GM12878 (cell line): ENCODE measurements around the gene SMIM10. TPM values are rescaled to one million over a fixed set of nuclear protein-coding genes. Genes with fewer than 3 reads are reported as not detected.

ENCODE experiments used
- ATAC-seq: fragments of 200-7000 bp; cut with Tn5 transposase; 3 replicates; pipeline ENCODE4 v1.9.1; 2020; ENCODE audit warnings: mild to moderate bottlenecking, moderate library complexity
- BruUV-seq: library from RNA; stranded (reverse); fragments of 400-500 nt; replicated peaks from 2 replicates; lab custom pipeline; 2021; lab: Mats Ljungman, UMichigan
- CTCF ChIA-PET: fragments of 300-600 bp; sonication (Branson Sonifier 250); formaldehyde crosslinking; extraction: SDS; loops from one replicate; lab custom pipeline; 2021; ENCODE audit warnings: inconsistent platforms; lab: Yijun Ruan, JAX
- POLR2A ChIA-PET: fragments of 350-600 bp; formaldehyde crosslinking; extraction: SDS; loops from one replicate; lab custom pipeline; 2021; ENCODE audit warnings: inconsistent platforms; lab: Charles Lee
- RAD21 ChIA-PET: fragments of 300-600 bp; sonication (Branson Sonifier 250); formaldehyde crosslinking; loops from one replicate; lab custom pipeline; 2023; ENCODE audit warnings: antibody characterized with exemption; ENCODE audit not compliant: unreplicated experiment; lab: Charles Lee
- SMC1A ChIA-PET: fragments of 300-600 bp; sonication (Branson Sonifier 250); formaldehyde crosslinking; loops from one replicate; lab custom pipeline; 2023; ENCODE audit not compliant: unreplicated experiment, uncharacterized antibody; lab: Charles Lee
- DNase-seq: peaks from one replicate; pipeline ENCODE4 v3.0.0-alpha.2; 2011; ENCODE audit warnings: low read depth, low spot score
- FAIRE-seq: peaks from 3 replicates; lab custom pipeline; 2011; peaks lifted over from hg19 to GRCh38; lab: Jason Lieb, UNC
- H2AFZ ChIP-seq: 2 replicates; pipeline ENCODE4 v1.6.0; 2011; ENCODE audit warnings: low read depth, low read length, control low read depth; ENCODE audit not compliant: control insufficient read depth
- H3K27ac ChIP-seq: 2 replicates; pipeline ENCODE4 v1.5.1; 2011; ENCODE audit warnings: control low read depth; ENCODE audit not compliant: control insufficient read depth, insufficient read depth
- H3K27me3 ChIP-seq, 2 experiments: replicated peaks in 1 of 2; 2 replicates each; pipeline versions ENCODE4 v1.6.0 to v1.6.1; 2011; ENCODE audit warnings: low read length in 1 of 2; ENCODE audit not compliant: control insufficient read depth in 2 of 2, insufficient read depth in 2 of 2
- H3K36me3 ChIP-seq, 2 experiments: 2 replicates each; pipeline ENCODE4 v1.5.1; 2011; ENCODE audit warnings: low read length in 1 of 2; ENCODE audit not compliant: control insufficient read depth in 2 of 2, insufficient read depth in 2 of 2
- H3K4me1 ChIP-seq: 2 replicates; pipeline ENCODE4 v1.6.1; 2011; ENCODE audit warnings: mild to moderate bottlenecking, low read length, moderate library complexity, mixed read lengths; ENCODE audit not compliant: control insufficient read depth, insufficient read depth
- H3K4me2 ChIP-seq: 2 replicates; pipeline ENCODE4 v1.6.0; 2011; ENCODE audit warnings: control low read depth; ENCODE audit not compliant: control insufficient read depth, insufficient read depth
- H3K4me3 ChIP-seq: fragments of 200-600 bp; sonication (generic); 2 replicates; pipeline ENCODE4 v1.5.1; 2016
- H3K79me2 ChIP-seq: 2 replicates; pipeline ENCODE4 v1.6.0; 2011; ENCODE audit warnings: low read length; ENCODE audit not compliant: control insufficient read depth, insufficient read depth
- H3K9ac ChIP-seq: 2 replicates; pipeline ENCODE4 v1.8.0; 2011; ENCODE audit warnings: low read length, control low read depth, mixed read lengths; ENCODE audit not compliant: control insufficient read depth, insufficient read depth
- H3K9me3 ChIP-seq: replicated peaks from 3 replicates; pipeline ENCODE4 v1.5.1; 2011; ENCODE audit warnings: mild to moderate bottlenecking, low read length; ENCODE audit not compliant: control insufficient read depth, insufficient read depth
- H4K20me1 ChIP-seq: 2 replicates; pipeline ENCODE4 v1.6.0; 2011; ENCODE audit not compliant: control insufficient read depth, insufficient read depth
- ASH2L ChIP-seq: fragments of 300-600, 200-600 bp; sonication (generic); IDR thresholded peaks from 2 replicates; pipeline ENCODE4 v1.6.1; 2017; ENCODE audit warnings: low read depth, mild to moderate bottlenecking, borderline replicate concordance
- CREM ChIP-seq: IDR thresholded peaks from 2 replicates; pipeline ENCODE4 v1.6.1; 2014; ENCODE audit warnings: antibody characterized with exemption, low read depth
- E2F8 ChIP-seq: fragments of 450-650 bp; IDR thresholded peaks from 2 replicates; pipeline ENCODE4 v1.6.1; 2018; ENCODE audit warnings: mild to moderate bottlenecking, low read depth, moderate library complexity; ENCODE audit not compliant: partially characterized antibody
- EED ChIP-seq: sonication (generic); IDR thresholded peaks from 2 replicates; pipeline ENCODE4 v1.6.1; 2016; ENCODE audit warnings: antibody characterized with exemption, low read depth
- FOXK2 ChIP-seq: fragments of 450-650 bp; IDR thresholded peaks from 2 replicates; pipeline ENCODE4 v1.6.1; 2017; ENCODE audit warnings: mild to moderate bottlenecking, moderate library complexity
- MXI1 ChIP-seq: fragments of 150-350 bp; IDR thresholded peaks from 2 replicates; pipeline ENCODE4 v1.6.1; 2011; ENCODE audit warnings: low read depth, mild to moderate bottlenecking, inconsistent platforms, low read length, improper control_type of control experiment
- POLR2A ChIP-seq: IDR thresholded peaks from 2 replicates; pipeline ENCODE4 v1.6.1; 2011; ENCODE audit warnings: low read depth, mild to moderate bottlenecking, low read length
- POU2F2 ChIP-seq: IDR thresholded peaks from 3 replicates; pipeline ENCODE4 v1.6.1; 2011; ENCODE audit warnings: low read depth, mild to moderate bottlenecking, low read length, borderline replicate concordance
- WGBS: methylation state at CpG from one replicate; pipeline ENCODE4 v1.1.6; 2016; ENCODE audit warnings: low lambda C conversion rate; ENCODE audit not compliant: insufficient replicate concordance, insufficient coverage; ENCODE audit errors: missing lambda C conversion rate; 5-methylcytosine and 5-hydroxymethylcytosine counted together
- in situ Hi-C: fragments of 300-500 bp; cut with MboI; formaldehyde crosslinking; loops from 9 replicates; pipeline ENCODE4 v1.14.3; 2018; ENCODE audit warnings: mixed read lengths
- intact Hi-C: fragments of 100-400 bp; cut with micrococcal nuclease; formaldehyde crosslinking; loops from one replicate; pipeline ENCODE4 v1.14.2; 2022; ENCODE audit not compliant: unreplicated experiment
- polyA plus RNA-seq, 11 experiments: library from polyadenylated mRNA; depleted of rRNA in 4 of 11; unstranded in 6 of 11; stranded (reverse) in 5 of 11; fragments of >200 nt; fragmentation: Nextera tagmentation in 4 of 11; fragmentation: Illumina TruSeq in 1 of 11; extraction: Ambion mirVana in 4 of 11; extraction: Trizol in 1 of 11; gene quantifications; 1 replicate in 1 of 11; 2 replicates in 10 of 11; pipeline versions ENCODE4 v1.2.1 to v1.2.3, GENCODE V29; 2011 to 2016; ENCODE audit warnings: inconsistent platforms in 2 of 11, missing spikeins in 2 of 11, low read depth in 1 of 11
- total RNA-seq, 4 experiments: library from RNA; depleted of rRNA in 3 of 4; stranded (reverse); fragments of >200 nt in 3 of 4; fragmentation: Illumina TruSeq in 1 of 4; extraction: Trizol in 1 of 4; gene quantifications; 2 replicates each; pipeline versions ENCODE4 v1.2.1 to v1.2.3, GENCODE V29; 2013 to 2021
- TF ChIP-seq, protein P1 (sequence below): fragments of 450-650 bp; IDR thresholded peaks from 2 replicates; pipeline ENCODE4 v1.6.1; 2017; ENCODE audit warnings: borderline replicate concordance

SMIM10 gene
- total and polyA plus RNA-seq, 10 of the 15 experiments (the other 5 are each of a cell fraction or from before 2014, with no cell fraction given): 0.04 to 0.16 (median 0.10) TPM; not detected in 6

GRCh38 chrX:135009838-135010237 lies 19.0 kb downstream of the SMIM10 start:
- no peak for DNase-seq
- H3K36me3 ChIP-seq: no peaks in the 10 kb centered on the region
- H3K79me2 ChIP-seq: no peaks in the 10 kb centered on the region
- no peak overlapping the region for H3K4me3 ChIP-seq
- intact Hi-C loops: no loop called here
- in situ Hi-C loops: no loop called here
- ChIA-PET CTCF (no interaction called here), SMC1A (no interaction called here), RAD21 (no interaction called here), POLR2A (no interaction called here)
- BruUV-seq: no TSS peak
- no peaks in the 10 kb centered on the region for H3K4me1 ChIP-seq
- no peaks in the 10 kb centered on the region for H3K27me3 ChIP-seq
- no peak overlapping the region for H3K9ac ChIP-seq
- H3K4me2 ChIP-seq: no peak overlapping the region
- no peaks in the 10 kb centered on the region for H3K9me3 ChIP-seq
- H2AFZ ChIP-seq: no peak overlapping the region
- WGBS: 0% methylated on average over 4 of the region's 4 CpGs
- FAIRE-seq: no peak
- TF ChIP-seq EED (no peak), E2F8 (no peak), CREM (no peak), POU2F2 (no peak), MXI1 (no peak), POLR2A (no peak), ASH2L (no peak), FOXK2 (no peak)
- TF ChIP-seq, protein P1, sequence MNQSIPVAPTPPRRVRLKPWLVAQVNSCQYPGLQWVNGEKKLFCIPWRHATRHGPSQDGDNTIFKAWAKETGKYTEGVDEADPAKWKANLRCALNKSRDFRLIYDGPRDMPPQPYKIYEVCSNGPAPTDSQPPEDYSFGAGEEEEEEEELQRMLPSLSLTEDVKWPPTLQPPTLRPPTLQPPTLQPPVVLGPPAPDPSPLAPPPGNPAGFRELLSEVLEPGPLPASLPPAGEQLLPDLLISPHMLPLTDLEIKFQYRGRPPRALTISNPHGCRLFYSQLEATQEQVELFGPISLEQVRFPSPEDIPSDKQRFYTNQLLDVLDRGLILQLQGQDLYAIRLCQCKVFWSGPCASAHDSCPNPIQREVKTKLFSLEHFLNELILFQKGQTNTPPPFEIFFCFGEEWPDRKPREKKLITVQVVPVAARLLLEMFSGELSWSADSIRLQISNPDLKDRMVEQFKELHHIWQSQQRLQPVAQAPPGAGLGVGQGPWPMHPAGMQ: no peak
- no peak overlapping the region for H3K27ac ChIP-seq
- H4K20me1 ChIP-seq: no peaks in the 10 kb centered on the region
- ATAC-seq: no peak
